ENCODE data around the gene ANKH. TPM values are rescaled to one million over a fixed set of nuclear protein-coding genes. Genes with fewer than 3 reads are reported as not detected.

ANKH gene
- total RNA-seq, 2 donors from 2014 or later, result 76.5 to 106 TPM

GRCh38 chr5:14872070-14872989 lies 752 bp upstream of the ANKH start:
- no peaks in the 10 kb centered on the region for H3K4me1 ChIP-seq (replicated peaks)
- no peaks in the 10 kb centered on the region for H3K36me3 ChIP-seq
- WGBS, result 2% methylated on average over 63 of the region's 73 CpGs
- peak; percentile 60 for TF ChIP-seq POLR2A (IDR thresholded peaks at IDR 0.05)
- peak; percentile 64 for TF ChIP-seq POLR2AphosphoS5 (IDR thresholded peaks at IDR 0.05)
- TF ChIP-seq CTCF (IDR thresholded peaks at IDR 0.05), result peak in 1 of 4 experiments; percentile 10
- DNase-seq (ENCODE audit: low spot score), result peak; percentile 83
- H3K4me3 ChIP-seq, result peak overlapping the region; percentile 84 to 90
- intact Hi-C loops (cut with DNase I), result loop anchor here (2.0 to 10.0 kb wide), 4 partner anchors 125 to 188 kb away; no protein-coding TSS in a partner anchor
- no peaks in the 10 kb centered on the region for H3K9me3 ChIP-seq
- no peaks in the 10 kb centered on the region for H3K27me3 ChIP-seq (replicated peaks; ENCODE audit: insufficient read depth)
- peak overlapping the region; percentile 94 to 97 for H3K27ac ChIP-seq

- no peaks in the 10 kb centered on the region for H3K36me3 ChIP-seq
- TF ChIP-seq CTCF (IDR thresholded peaks at IDR 0.05), result peak in 1 of 4 experiments; percentile 8
- no peak for TF ChIP-seq POLR2AphosphoS5 (IDR thresholded peaks at IDR 0.05)
- DNase-seq (ENCODE audit: low spot score), result peak; percentile 37
- peak overlapping the region; percentile 89 to 97 for H3K27ac ChIP-seq
- peak overlapping the region; percentile 81 to 90 for H3K4me3 ChIP-seq
- H3K4me1 ChIP-seq (replicated peaks), result no peaks in the 10 kb centered on the region
- no peaks in the 10 kb centered on the region for H3K9me3 ChIP-seq
- intact Hi-C loops (cut with DNase I), result loop anchor here (5.0 to 10.0 kb wide), 3 partner anchors 123 to 186 kb away; no protein-coding TSS in a partner anchor
- H3K27me3 ChIP-seq (replicated peaks; ENCODE audit: insufficient read depth), result no peaks in the 10 kb centered on the region
- WGBS, result under 1% methylated on average over 21 of the region's 21 CpGs
Observed at GRCh38 chr5:14870337-14871213, 1.0 kb downstream of the ANKH start.

- H3K27me3 ChIP-seq (replicated peaks; ENCODE audit: insufficient read depth), result no peaks in the 10 kb centered on the region
- H3K9me3 ChIP-seq, result no peaks in the 10 kb centered on the region
- intact Hi-C loops (cut with DNase I), result loop anchor here (5.0 to 10.0 kb wide), 3 partner anchors 122 to 185 kb away; no protein-coding TSS in a partner anchor
- peak overlapping the region; percentile 81 to 90 for H3K4me3 ChIP-seq
- H3K27ac ChIP-seq, result peak overlapping the region; percentile 89 to 97
- TF ChIP-seq POLR2AphosphoS5 (IDR thresholded peaks at IDR 0.05), result peak; percentile 6
- TF ChIP-seq CTCF (IDR thresholded peaks at IDR 0.05), result no peak
- TF ChIP-seq POLR2A (IDR thresholded peaks at IDR 0.05), result no peak
- no peak for DNase-seq (ENCODE audit: low spot score)
- H3K4me1 ChIP-seq (replicated peaks), result peaks cover 4% of the 10 kb centered on the region
- 18% methylated on average over 9 of the region's 9 CpGs for WGBS
- no peaks in the 10 kb centered on the region for H3K36me3 ChIP-seq
Observed at GRCh38 chr5:14869668-14870164, 1.9 kb downstream of the ANKH start.

- Histone ChIP-seq H3K36me3 (no peaks in the 10 kb centered on the region), H3K27ac (peak overlapping the region; percentile 89 to 97), H3K27me3 (replicated peaks; ENCODE audit: insufficient read depth) (no peaks in the 10 kb centered on the region), H3K9me3 (no peaks in the 10 kb centered on the region), H3K4me1 (replicated peaks) (peaks cover 6% of the 10 kb centered on the region), H3K4me3 (peak overlapping the region; percentile 81 to 90)
- DNase-seq (ENCODE audit: low spot score), result no peak
- WGBS, result 57% methylated on average over 2 of the region's 2 CpGs
- intact Hi-C loops (cut with DNase I), result no loop called here
- no peak for TF ChIP-seq CTCF (IDR thresholded peaks at IDR 0.05)
- TF ChIP-seq POLR2AphosphoS5 (IDR thresholded peaks at IDR 0.05), result no peak
- TF ChIP-seq POLR2A (IDR thresholded peaks at IDR 0.05), result no peak
Observed at GRCh38 chr5:14869233-14869632, 2.3 kb downstream of the ANKH start.

All from prostate gland (tissue), 2 donors.